Heart left ventricle (tissue), 16 donors: ENCODE measurements around the gene SPECC1. TPM values are rescaled to one million over a fixed set of nuclear protein-coding genes. Genes with fewer than 3 reads are reported as not detected.

Source experiments
- ATAC-seq, 4 donors: fragments of 200-7000 bp; cut with Tn5 transposase; one replicate each; pipeline ENCODE4 v1.9.1; 2020 to 2022; ENCODE audit warnings: moderate library complexity in 4 of 4, mild to moderate bottlenecking in 3 of 4, moderate number of reproducible peaks in 1 of 4
- DNase-seq, 5 donors: peaks; one replicate each; pipeline ENCODE4 v3.0.0-alpha.2; 2020
- H3K27ac ChIP-seq, 12 donors: fragments of 200-600 bp; sonication (generic) in 4 of 12; one replicate each; pipeline versions ENCODE4 v1.5.0 to v1.8.0; 2016 to 2022; ENCODE audit warnings: mild to moderate bottlenecking in 2 of 12
- H3K27me3 ChIP-seq, 9 donors: fragments of 200-600 bp; sonication (generic) in 2 of 9; one replicate each; pipeline versions ENCODE4 v1.5.1 to v1.8.0; 2016 to 2022; ENCODE audit warnings: mild to moderate bottlenecking in 3 of 9
- H3K36me3 ChIP-seq, 9 donors: fragments of 200-600 bp; sonication (generic) in 2 of 9; one replicate each; pipeline versions ENCODE4 v1.5.0 to v1.8.0; 2018 to 2022; ENCODE audit warnings: mild to moderate bottlenecking in 2 of 9
- H3K4me1 ChIP-seq, 12 donors: fragments of 200-600 bp; sonication (generic) in 4 of 12; one replicate each; pipeline versions ENCODE4 v1.5.0 to v1.8.0; 2016 to 2022; ENCODE audit warnings: mild to moderate bottlenecking in 3 of 12
- H3K4me3 ChIP-seq, 12 donors: fragments of 200-600 bp; sonication (generic) in 4 of 12; one replicate each; pipeline versions ENCODE4 v1.5.0 to v1.8.0; 2017 to 2022; ENCODE audit warnings: mild to moderate bottlenecking in 9 of 12, moderate library complexity in 4 of 12
- H3K9me3 ChIP-seq, 12 donors: fragments of 200-600 bp; sonication (generic) in 4 of 12; one replicate each; pipeline versions ENCODE4 v1.5.0 to v1.8.0; 2016 to 2022; ENCODE audit warnings: mild to moderate bottlenecking in 1 of 12
- CTCF ChIP-seq, 12 donors: fragments of 200-600 bp; sonication (generic) in 4 of 12; IDR thresholded peaks; one replicate each; pipeline versions ENCODE4 v1.5.0 to v1.8.0; 2018 to 2022; ENCODE audit warnings: antibody characterized with exemption in 12 of 12, mild to moderate bottlenecking in 5 of 12
- POLR2A ChIP-seq, 2 donors: fragments of 450-650 bp; IDR thresholded peaks; one replicate each; pipeline ENCODE4 v1.6.1; 2017; ENCODE audit warnings: antibody characterized with exemption in 2 of 2, mild to moderate bottlenecking in 2 of 2, moderate library complexity in 2 of 2
- WGBS, 4 donors: extraction: QIAGEN DNeasy Blood & Tissue Kit in 2 of 4; methylation state at CpG; one replicate each; pipeline versions ENCODE4 v1.1.5 to v1.1.7; 2013 to 2018; 5-methylcytosine and 5-hydroxymethylcytosine counted together
- intact Hi-C, 10 donors: fragments of 100-400 bp; cut with DNase I; formaldehyde crosslinking; loops; one replicate each; pipeline versions ENCODE4 v1.11.1 to v1.14.2; 2022
- polyA plus RNA-seq, 2 donors: library from polyadenylated mRNA; stranded (reverse); fragments of 200-250 nt; gene quantifications; one replicate each; pipeline ENCODE4 v1.2.3, GENCODE V29; 2013
- total RNA-seq, 9 donors: library from RNA; depleted of rRNA in 2 of 9; stranded (reverse); fragments of >200 nt in 2 of 9; fragmentation: NEBNext Ultra II Directional in 3 of 9; extraction: Animal tissue kit (Norgen Biotek cat#: 25700) in 3 of 9; gene quantifications; one replicate each; pipeline versions ENCODE4 v1.1.0 to v1.2.4, GENCODE V29; 2016 to 2023
- donor health status: ischemic (EF 13 %, LVEDD 7.1; RV severe dilation, severe dysfunction).
- donor health status: healthy with polysubstance abuse.
- donor health status: DM: no; HTN: yes; CAD: no.
- donor health status: DM: no; HTN: no; CAD: no.
- donor health status: ischemic (EF 25% LVEDD 6.9; RV normal size, moderate dysfunction).
- donor health status: ischemic (EF 25% LVEDD 5.7; RV mildly dilated, moderate dysfunction).
- donor health status: healthy.
- donor health status: DM: yes; HTN: yes; CAD: no.
- donor health status: ischemic (EF 35%, LVEDD 5.7; RV mildly dilated, moderate dysfunction).
- donor health status: nonischemic (EF 11% LVEDD 7.7; RV severe dilation, severe dysfunction).
- donor health status: DM: yes; HTN: yes; CAD: no.
- donor health status: PGD.
- donor health status: ischemic (EF 29% LVEDD 5.4; RV normal size, mild dysfunction).
- donor health status: nonischemic (EF 23%, LVEDD 6.1; RV moderate dilation, normal function).

SPECC1 gene
- total and polyA plus RNA-seq, 11 donors: 3.8 to 18.4 (median 10.6) TPM

GRCh38 chr17:20270369-20270768 is 261.2 kb downstream of the SPECC1 start:
- Histone ChIP-seq H3K9me3 (peaks cover 0 to 4% (median 0%) of the 10 kb centered on the region in 12 donors), H3K4me1 (peaks cover 0 to 16% (median 6%) of the 10 kb centered on the region in 12 donors), H3K27me3 (no peaks in the 10 kb centered on the region), H3K4me3 (no peak overlapping the region), H3K27ac (no peak overlapping the region), H3K36me3 (peaks cover 0 to 3% (median 0%) of the 10 kb centered on the region in 9 donors)
- WGBS, 4 donors: 95 to 99% (median 96%) methylated on average over 3 of the region's 3 CpGs
- TF ChIP-seq CTCF (IDR thresholded peaks at IDR 0.05) (no peak), POLR2A (IDR thresholded peaks at IDR 0.05) (no peak)
- DNase-seq: no peak
- intact Hi-C loops: no loop called here
- no peak for ATAC-seq

GRCh38 chr17:20271011-20271610 is 262.0 kb downstream of the SPECC1 start:
- ATAC-seq: no peak
- intact Hi-C loops: no loop called here
- Histone ChIP-seq H3K36me3 (peaks cover 0 to 3% (median 0%) of the 10 kb centered on the region in 9 donors), H3K4me3 (no peak overlapping the region), H3K27ac (no peak overlapping the region), H3K4me1 (peaks cover 0 to 17% (median 6%) of the 10 kb centered on the region in 12 donors), H3K27me3 (no peaks in the 10 kb centered on the region), H3K9me3 (peaks cover 0 to 4% (median 0%) of the 10 kb centered on the region in 12 donors)
- no peak for DNase-seq
- no peak for TF ChIP-seq POLR2A (IDR thresholded peaks at IDR 0.05)
- 59 to 71% (median 66%) methylated on average over 5 of the region's 5 CpGs for WGBS, 4 donors

GRCh38 chr17:20273741-20274500 is 264.8 kb downstream of the SPECC1 start:
- intact Hi-C loops: no loop called here
- Histone ChIP-seq H3K27me3 (no peaks in the 10 kb centered on the region), H3K36me3 (no peaks in the 10 kb centered on the region), H3K9me3 (peaks cover 0 to 4% (median 0%) of the 10 kb centered on the region in 12 donors), H3K4me3 (no peak overlapping the region), H3K4me1 (peaks cover 0 to 18% (median 0%) of the 10 kb centered on the region in 12 donors), H3K27ac (no peak overlapping the region)
- TF ChIP-seq POLR2A (IDR thresholded peaks at IDR 0.05) (no peak), CTCF (IDR thresholded peaks at IDR 0.05) (no peak)
- WGBS, 4 donors: 81 to 91% (median 83%) methylated on average over 8 of the region's 8 CpGs
- ATAC-seq (no peak), DNase-seq (no peak)

- Histone ChIP-seq H3K27me3 (no peaks in the 10 kb centered on the region), H3K4me1 (peaks cover 0 to 23% (median 0%) of the 10 kb centered on the region in 12 donors), H3K4me3 (no peak overlapping the region), H3K9me3 (peaks cover 0 to 4% (median 0%) of the 10 kb centered on the region in 12 donors), H3K36me3 (no peaks in the 10 kb centered on the region), H3K27ac (no peak overlapping the region)
- intact Hi-C loops: no loop called here
- DNase-seq (no peak), ATAC-seq (no peak)
- TF ChIP-seq CTCF (IDR thresholded peaks at IDR 0.05) (no peak), POLR2A (IDR thresholded peaks at IDR 0.05) (no peak)
- WGBS, 4 donors: 91 to 95% (median 93%) methylated on average over 2 of the region's 2 CpGs
Observed at GRCh38 chr17:20275653-20276052, 266.5 kb downstream of the SPECC1 start.
